Breast epithelium (tissue), 3 donors: ENCODE measurements around the gene NR1I3.

ENCODE experiments used
- CTCF ChIP-seq, 3 donors: fragments of 450-650 bp; IDR thresholded peaks; one replicate each; pipeline ENCODE4 v1.5.1; 2016 to 2017; ENCODE audit warnings: antibody characterized with exemption in 3 of 3, mild to moderate bottlenecking in 3 of 3, moderate library complexity in 3 of 3
- POLR2A ChIP-seq: fragments of 450-650 bp; IDR thresholded peaks from one replicate; pipeline ENCODE4 v1.6.1; 2016; ENCODE audit warnings: antibody characterized with exemption, mild to moderate bottlenecking, moderate library complexity
- POLR2AphosphoS5 ChIP-seq, 3 donors: sonication (generic); formaldehyde crosslinking; IDR thresholded peaks; one replicate each; pipeline ENCODE4 v1.6.1; 2017; ENCODE audit warnings: antibody characterized with exemption in 3 of 3

- TF ChIP-seq CTCF (IDR thresholded peaks at IDR 0.05) (no peak), POLR2A (no peak), POLR2AphosphoS5 (IDR thresholded peaks at IDR 0.05) (no peak)
These were observed 18.0 kb downstream of the NR1I3 start for GRCh38 chr1:161220002-161220401.
